HCT116 (cell line): ENCODE measurements around the gene XYLT1.

ENCODE experiments used
- CBX3 ChIP-seq: IDR thresholded peaks from 2 replicates; pipeline ENCODE4 v1.6.1; 2012; ENCODE audit warnings: low read depth
- CEBPB ChIP-seq: IDR thresholded peaks from 2 replicates; pipeline ENCODE4 v1.6.1; 2012; ENCODE audit warnings: low read depth
- CTCF ChIP-seq, 3 experiments: fragments of 200-600 bp in 1 of 3; sonication (generic) in 1 of 3; IDR thresholded peaks in 2 of 3; conservative IDR thresholded peaks in 1 of 3; 2 replicates each; pipeline ENCODE4 v1.5.1; 2012 to 2017; ENCODE audit warnings: low read depth in 2 of 3, low read length in 2 of 3, antibody characterized with exemption in 1 of 3, borderline replicate concordance in 1 of 3, control low read depth in 1 of 3, mild to moderate bottlenecking in 1 of 3, mixed read lengths in 1 of 3, mixed run types in 1 of 3, moderate library complexity in 1 of 3; ENCODE audit not compliant: insufficient read depth in 1 of 3
- EGR1 ChIP-seq: IDR thresholded peaks from 2 replicates; pipeline ENCODE4 v1.6.1; 2012; ENCODE audit warnings: low read depth
- EZH2 ChIP-seq: fragments of 200-600 bp; sonication (generic); IDR thresholded peaks from 2 replicates; pipeline ENCODE4 v1.6.1; 2017; ENCODE audit warnings: antibody characterized with exemption, mixed run types
- EZH2phosphoT487 ChIP-seq: fragments of 200-600 bp; IDR thresholded peaks from 2 replicates; pipeline ENCODE4 v1.6.1; 2018; ENCODE audit warnings: antibody characterized with exemption, borderline replicate concordance
- POLR2A ChIP-seq: IDR thresholded peaks from 2 replicates; pipeline ENCODE4 v1.7.0; 2011; ENCODE audit warnings: borderline replicate concordance; ENCODE audit not compliant: insufficient read depth, insufficient read length; ENCODE audit errors: extremely low read depth
- POLR2AphosphoS5 ChIP-seq: IDR thresholded peaks from 2 replicates; pipeline ENCODE4 v1.6.1; 2011; ENCODE audit warnings: mild to moderate bottlenecking, low read depth, low read length, moderate library complexity
- SRF ChIP-seq: IDR thresholded peaks from 2 replicates; pipeline ENCODE4 v1.6.1; 2012; ENCODE audit warnings: low read depth
- TCF7L2 ChIP-seq: IDR thresholded peaks from 2 replicates; pipeline ENCODE4 v1.7.0; 2011; ENCODE audit warnings: borderline replicate concordance, inconsistent platforms; ENCODE audit not compliant: insufficient read depth, insufficient read length; ENCODE audit errors: extremely low read depth
- TF ChIP-seq, protein P1 (sequence below): IDR thresholded peaks from 2 replicates; pipeline ENCODE4 v1.6.1; 2012
- TF ChIP-seq, protein P2 (sequence below): IDR thresholded peaks from 2 replicates; pipeline ENCODE4 v1.6.1; 2011; ENCODE audit warnings: mild to moderate bottlenecking, low read length, moderate library complexity; ENCODE audit not compliant: insufficient replicate concordance; ENCODE audit errors: extremely low read depth

DNA sequence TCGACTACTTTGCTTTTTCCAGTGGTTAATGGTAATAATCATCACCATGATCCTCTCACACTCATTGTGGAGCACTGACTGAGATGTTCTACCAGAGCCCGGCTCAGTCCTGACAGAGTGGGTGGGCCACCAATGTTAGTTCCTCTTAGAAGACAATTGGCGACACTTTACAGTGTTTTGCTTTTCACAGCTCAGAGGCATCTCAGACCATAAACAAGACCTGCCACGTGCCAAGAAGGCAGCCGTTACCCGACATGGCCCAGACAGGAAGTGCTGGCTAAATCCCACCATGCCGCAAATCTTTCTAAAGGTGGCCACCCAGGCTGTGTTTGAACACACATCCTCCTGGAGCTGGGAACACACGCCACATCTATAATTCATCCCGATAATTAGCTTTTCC lies 103.7 kb downstream of the XYLT1 start:
- TF ChIP-seq, protein P1, sequence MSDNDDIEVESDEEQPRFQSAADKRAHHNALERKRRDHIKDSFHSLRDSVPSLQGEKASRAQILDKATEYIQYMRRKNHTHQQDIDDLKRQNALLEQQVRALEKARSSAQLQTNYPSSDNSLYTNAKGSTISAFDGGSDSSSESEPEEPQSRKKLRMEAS = no peak
- TF ChIP-seq CTCF (IDR thresholded peaks at IDR 0.05 in 2 of 3, conservative IDR thresholded peaks at IDR 0.05 in 1 of 3; ENCODE audit: borderline replicate concordance in 1 of 3, insufficient read depth in 1 of 3, low read depth in 2 of 3, low read length in 2 of 3) (no peak), EZH2 (no peak), POLR2A (no peak), SRF (no peak), CBX3 (no peak), POLR2AphosphoS5 (no peak), EZH2phosphoT487 (no peak), TCF7L2 (no peak), CEBPB (no peak), EGR1 (no peak)
- TF ChIP-seq, protein P2, sequence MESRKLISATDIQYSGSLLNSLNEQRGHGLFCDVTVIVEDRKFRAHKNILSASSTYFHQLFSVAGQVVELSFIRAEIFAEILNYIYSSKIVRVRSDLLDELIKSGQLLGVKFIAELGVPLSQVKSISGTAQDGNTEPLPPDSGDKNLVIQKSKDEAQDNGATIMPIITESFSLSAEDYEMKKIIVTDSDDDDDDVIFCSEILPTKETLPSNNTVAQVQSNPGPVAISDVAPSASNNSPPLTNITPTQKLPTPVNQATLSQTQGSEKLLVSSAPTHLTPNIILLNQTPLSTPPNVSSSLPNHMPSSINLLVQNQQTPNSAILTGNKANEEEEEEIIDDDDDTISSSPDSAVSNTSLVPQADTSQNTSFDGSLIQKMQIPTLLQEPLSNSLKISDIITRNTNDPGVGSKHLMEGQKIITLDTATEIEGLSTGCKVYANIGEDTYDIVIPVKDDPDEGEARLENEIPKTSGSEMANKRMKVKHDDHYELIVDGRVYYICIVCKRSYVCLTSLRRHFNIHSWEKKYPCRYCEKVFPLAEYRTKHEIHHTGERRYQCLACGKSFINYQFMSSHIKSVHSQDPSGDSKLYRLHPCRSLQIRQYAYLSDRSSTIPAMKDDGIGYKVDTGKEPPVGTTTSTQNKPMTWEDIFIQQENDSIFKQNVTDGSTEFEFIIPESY = no peak
